ENCODE data around the gene DNAJA4.

GRCh38 chr15:78284758-78285157, 20.4 kb downstream of the DNAJA4 start:
- TF ChIP-seq CTCF (IDR thresholded peaks at IDR 0.05) (no peak), POLR2AphosphoS5 (IDR thresholded peaks at IDR 0.05) (no peak), EP300 (IDR thresholded peaks at IDR 0.05) (no peak), POLR2A (IDR thresholded peaks at IDR 0.05) (no peak)

Measured in sigmoid colon (tissue), 4 donors.